T follicular helper cell (primary cell): ENCODE data around the gene MFSD2A.
"Not testable (repeated sequence)": the region's sequence is repeated elsewhere in the genome, so short reads cannot be mapped to it uniquely, and the experiment has no call there.

Experiments used
- DNase-seq: peaks from one replicate; pipeline ENCODE4 v3.0.0-alpha.2; 2020; ENCODE audit warnings: low read depth

MFSD2A gene

GRCh38 chr1:39940980-39941871 is 13.7 kb upstream of the MFSD2A start:
- no peak for DNase-seq

- DNase-seq = no peak
Observed at GRCh38 chr1:39943471-39944290, 11.3 kb upstream of the MFSD2A start.

GRCh38 chr1:39944410-39945112 is 10.4 kb upstream of the MFSD2A start:
- no peak for DNase-seq

- DNase-seq = no peak
Observed at GRCh38 chr1:39946216-39946615, 8.7 kb upstream of the MFSD2A start.

- no peak for DNase-seq
Observed at GRCh38 chr1:39947260-39947659, 7.7 kb upstream of the MFSD2A start.

- no peak for DNase-seq
Observed at GRCh38 chr1:39949891-39950290, 5.1 kb upstream of the MFSD2A start.

- DNase-seq = no peak
Observed at GRCh38 chr1:39951926-39952325, 3.0 kb upstream of the MFSD2A start.

GRCh38 chr1:39952359-39953110 is 2.4 kb upstream of the MFSD2A start:
- DNase-seq = no peak

- no peak for DNase-seq
Observed at GRCh38 chr1:39954324-39954869, 548 bp upstream of the MFSD2A start.

GRCh38 chr1:39955547-39956539 is 898 bp downstream of the MFSD2A start:
- peak; percentile 3 for DNase-seq

- no peak for DNase-seq
Observed at GRCh38 chr1:39957299-39958015, 2.5 kb downstream of the MFSD2A start.

- DNase-seq = no peak
Observed at GRCh38 chr1:39958403-39959200, 3.7 kb downstream of the MFSD2A start.

GRCh38 chr1:39959651-39960333 is 4.8 kb downstream of the MFSD2A start:
- no peak for DNase-seq

- no peak for DNase-seq
Observed at GRCh38 chr1:39960431-39960958, 5.5 kb downstream of the MFSD2A start.

GRCh38 chr1:39962450-39962825 is 7.5 kb downstream of the MFSD2A start:
- DNase-seq = no peak

GRCh38 chr1:39962964-39963363 is 8.0 kb downstream of the MFSD2A start:
- not testable (repeated sequence) for DNase-seq

GRCh38 chr1:39964552-39964951 is 9.6 kb downstream of the MFSD2A start:
- no peak for DNase-seq

- no peak for DNase-seq
Observed at GRCh38 chr1:39965044-39965443, 10.1 kb downstream of the MFSD2A start.
